ENCODE results near the gene BRD4.

GRCh38 chr19:15201374-15202023 is 130.8 kb downstream of the BRD4 start:
- TF ChIP-seq RAD21 (conservative IDR thresholded peaks at IDR 0.05 in 1 of 2, IDR thresholded peaks at IDR 0.05 in 1 of 2) (no peak), ESRRA (IDR thresholded peaks at IDR 0.05; ENCODE audit: borderline replicate concordance, low read length) (no peak), REST (IDR thresholded peaks at IDR 0.05) (no peak), CTCF (IDR thresholded peaks at IDR 0.05) (no peak), MAZ (IDR thresholded peaks at IDR 0.05; ENCODE audit: borderline replicate concordance, low read depth, low read length) (no peak), ZFP36 (IDR thresholded peaks at IDR 0.05; ENCODE audit: borderline replicate concordance, partially characterized antibody) (no peak), JUN (IDR thresholded peaks at IDR 0.05) (no peak), POLR2A (IDR thresholded peaks at IDR 0.05; ENCODE audit: low read length) (no peak), MYC (IDR thresholded peaks at IDR 0.05; ENCODE audit: borderline replicate concordance, low read length) (no peak), USF2 (IDR thresholded peaks at IDR 0.05) (no peak), RCOR1 (IDR thresholded peaks at IDR 0.05; ENCODE audit: low read depth, low read length) (no peak), CEBPB (IDR thresholded peaks at IDR 0.05) (no peak)
- TF ChIP-seq, protein P1, sequence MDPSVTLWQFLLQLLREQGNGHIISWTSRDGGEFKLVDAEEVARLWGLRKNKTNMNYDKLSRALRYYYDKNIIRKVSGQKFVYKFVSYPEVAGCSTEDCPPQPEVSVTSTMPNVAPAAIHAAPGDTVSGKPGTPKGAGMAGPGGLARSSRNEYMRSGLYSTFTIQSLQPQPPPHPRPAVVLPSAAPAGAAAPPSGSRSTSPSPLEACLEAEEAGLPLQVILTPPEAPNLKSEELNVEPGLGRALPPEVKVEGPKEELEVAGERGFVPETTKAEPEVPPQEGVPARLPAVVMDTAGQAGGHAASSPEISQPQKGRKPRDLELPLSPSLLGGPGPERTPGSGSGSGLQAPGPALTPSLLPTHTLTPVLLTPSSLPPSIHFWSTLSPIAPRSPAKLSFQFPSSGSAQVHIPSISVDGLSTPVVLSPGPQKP (IDR thresholded peaks at IDR 0.05; ENCODE audit: low read depth, low read length), result no peak

All from A549 (cell line).